Gastroesophageal sphincter (tissue), 3 donors: ENCODE results near the gene TMEM255B.

ENCODE experiments used
- POLR2A ChIP-seq, 2 donors: fragments of 450-650 bp; IDR thresholded peaks; one replicate each; pipeline ENCODE4 v1.6.1; 2017; ENCODE audit warnings: antibody characterized with exemption in 2 of 2, mild to moderate bottlenecking in 2 of 2, moderate library complexity in 1 of 2
- TF ChIP-seq, protein P1 (sequence below), 4 experiments: fragments of 200-600 bp in 2 of 4; fragments of 450-650 bp in 2 of 4; sonication (generic) in 1 of 4; IDR thresholded peaks; one replicate each; pipeline ENCODE4 v1.5.1; 2017 to 2019; ENCODE audit warnings: antibody characterized with exemption in 4 of 4, mild to moderate bottlenecking in 2 of 4, moderate library complexity in 2 of 4

DNA sequence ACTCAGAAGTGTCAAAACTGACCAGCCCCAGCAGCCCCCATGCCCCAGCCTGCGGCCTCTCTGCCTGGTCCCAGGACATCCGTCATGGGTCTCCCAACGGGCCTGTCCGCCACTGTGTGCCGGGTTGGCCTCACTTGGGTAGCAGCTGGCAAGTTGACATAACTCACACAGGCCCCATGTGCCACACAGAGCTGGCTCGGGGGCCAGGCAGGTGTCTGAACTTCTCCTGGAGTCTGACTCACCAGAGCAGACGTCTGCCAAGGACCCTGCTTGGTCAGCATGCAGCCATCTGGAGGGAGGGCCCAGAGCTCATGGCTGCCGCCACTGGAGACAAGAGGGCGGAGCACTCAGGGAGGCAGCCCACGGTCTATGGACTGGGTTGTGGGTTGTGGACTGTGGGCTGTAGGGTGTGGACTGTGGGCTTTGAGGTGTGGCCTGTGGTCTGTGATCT lies 32.0 kb upstream of the TMEM255B start:
- TF ChIP-seq, protein P1, sequence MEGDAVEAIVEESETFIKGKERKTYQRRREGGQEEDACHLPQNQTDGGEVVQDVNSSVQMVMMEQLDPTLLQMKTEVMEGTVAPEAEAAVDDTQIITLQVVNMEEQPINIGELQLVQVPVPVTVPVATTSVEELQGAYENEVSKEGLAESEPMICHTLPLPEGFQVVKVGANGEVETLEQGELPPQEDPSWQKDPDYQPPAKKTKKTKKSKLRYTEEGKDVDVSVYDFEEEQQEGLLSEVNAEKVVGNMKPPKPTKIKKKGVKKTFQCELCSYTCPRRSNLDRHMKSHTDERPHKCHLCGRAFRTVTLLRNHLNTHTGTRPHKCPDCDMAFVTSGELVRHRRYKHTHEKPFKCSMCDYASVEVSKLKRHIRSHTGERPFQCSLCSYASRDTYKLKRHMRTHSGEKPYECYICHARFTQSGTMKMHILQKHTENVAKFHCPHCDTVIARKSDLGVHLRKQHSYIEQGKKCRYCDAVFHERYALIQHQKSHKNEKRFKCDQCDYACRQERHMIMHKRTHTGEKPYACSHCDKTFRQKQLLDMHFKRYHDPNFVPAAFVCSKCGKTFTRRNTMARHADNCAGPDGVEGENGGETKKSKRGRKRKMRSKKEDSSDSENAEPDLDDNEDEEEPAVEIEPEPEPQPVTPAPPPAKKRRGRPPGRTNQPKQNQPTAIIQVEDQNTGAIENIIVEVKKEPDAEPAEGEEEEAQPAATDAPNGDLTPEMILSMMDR (IDR thresholded peaks at IDR 0.05) = no peak
- TF ChIP-seq POLR2A (IDR thresholded peaks at IDR 0.05) = no peak
